Measurements from ENCODE around the gene SHTN1.
A peak's percentile ranks its signal among the peaks of the same experiment; 100 is the strongest.

The SHTN1 gene

GRCh38 chr10:117005026-117005526 lies at the start of gene SHTN1:
Gene SHTN1, minus strand, starts transcription at chr10:117005187. Its CDS starts 108 bp downstream, at chr10:117005079.
- DNase-seq (ENCODE audit: low spot score): peak; percentile 59

- DNase-seq (ENCODE audit: low spot score): no peak
These were observed 48.5 kb upstream of the SHTN1 start for GRCh38 chr10:117053482-117053881.

- DNase-seq (ENCODE audit: low spot score): no peak
These were observed 43.0 kb upstream of the SHTN1 start for GRCh38 chr10:117047947-117048346.

- DNase-seq (ENCODE audit: low spot score): no peak
These were observed 11.3 kb upstream of the SHTN1 start for GRCh38 chr10:117016266-117016665.

- DNase-seq (ENCODE audit: low spot score): no peak
These were observed 9.8 kb upstream of the SHTN1 start for GRCh38 chr10:117014835-117015234.

GRCh38 chr10:117007080-117007479 lies 2.1 kb upstream of the SHTN1 start:
- DNase-seq (ENCODE audit: low spot score): no peak

- peak; percentile 29 for DNase-seq (ENCODE audit: low spot score)
These were observed 604 bp upstream of the SHTN1 start for GRCh38 chr10:117005527-117006055.

GRCh38 chr10:117004227-117005025 lies 561 bp downstream of the SHTN1 start:
- DNase-seq (ENCODE audit: low spot score): peak; percentile 65

GRCh38 chr10:117003336-117003735 lies 1.7 kb downstream of the SHTN1 start:
- DNase-seq (ENCODE audit: low spot score): no peak

GRCh38 chr10:117002206-117002605 lies 2.8 kb downstream of the SHTN1 start:
- no peak for DNase-seq (ENCODE audit: low spot score)

- no peak for DNase-seq (ENCODE audit: low spot score)
These were observed 3.8 kb downstream of the SHTN1 start for GRCh38 chr10:117001144-117001543.

GRCh38 chr10:117000580-117000979 lies 4.4 kb downstream of the SHTN1 start:
- no peak for DNase-seq (ENCODE audit: low spot score)

GRCh38 chr10:116998172-116998571 lies 6.8 kb downstream of the SHTN1 start:
- DNase-seq (ENCODE audit: low spot score): no peak

- DNase-seq (ENCODE audit: low spot score): no peak
These were observed 8.0 kb downstream of the SHTN1 start for GRCh38 chr10:116997015-116997414.

- DNase-seq (ENCODE audit: low spot score): no peak
These were observed 9.3 kb downstream of the SHTN1 start for GRCh38 chr10:116995648-116996047.

- no peak for DNase-seq (ENCODE audit: low spot score)
These were observed 10.7 kb downstream of the SHTN1 start for GRCh38 chr10:116994113-116994890.

GRCh38 chr10:116993610-116994009 lies 11.4 kb downstream of the SHTN1 start:
- no peak for DNase-seq (ENCODE audit: low spot score)

- no peak for DNase-seq (ENCODE audit: low spot score)
These were observed 12.8 kb downstream of the SHTN1 start for GRCh38 chr10:116992183-116992582.

- DNase-seq (ENCODE audit: low spot score): no peak
These were observed 14.6 kb downstream of the SHTN1 start for GRCh38 chr10:116990276-116990800.

- DNase-seq (ENCODE audit: low spot score): no peak
These were observed 15.5 kb downstream of the SHTN1 start for GRCh38 chr10:116989439-116989838.

- no peak for DNase-seq (ENCODE audit: low spot score)
These were observed 16.7 kb downstream of the SHTN1 start for GRCh38 chr10:116988311-116988710.

GRCh38 chr10:116985611-116986010 lies 19.4 kb downstream of the SHTN1 start:
- no peak for DNase-seq (ENCODE audit: low spot score)
